ENCODE data around the gene INSR.

Gene INSR

GRCh38 chr19:7098701-7099596 is 195.3 kb downstream of the INSR start:
- peak; percentile 97 for DNase-seq (ENCODE audit: low read depth, low spot score)

- no peak for DNase-seq (ENCODE audit: low read depth, low spot score)
Measured at GRCh38 chr19:7098096-7098495, 196.1 kb downstream of the INSR start.

- DNase-seq (ENCODE audit: low read depth, low spot score) = no peak
Measured at GRCh38 chr19:7088999-7089398, 205.2 kb downstream of the INSR start.

- DNase-seq (ENCODE audit: low read depth, low spot score) = peak; percentile 17
Measured at GRCh38 chr19:7083076-7083956, 210.9 kb downstream of the INSR start.

GRCh38 chr19:7078008-7078407 is 216.2 kb downstream of the INSR start:
- no peak for DNase-seq (ENCODE audit: low read depth, low spot score)

- no peak for DNase-seq (ENCODE audit: low read depth, low spot score)
Measured at GRCh38 chr19:7076151-7076550, 218.1 kb downstream of the INSR start.

GRCh38 chr19:7074705-7075282 is 219.4 kb downstream of the INSR start:
- no peak for DNase-seq (ENCODE audit: low read depth, low spot score)

GRCh38 chr19:7072541-7072940 is 221.7 kb downstream of the INSR start:
- no peak for DNase-seq (ENCODE audit: low read depth, low spot score)

- no peak for DNase-seq (ENCODE audit: low read depth, low spot score)
Measured at GRCh38 chr19:7069904-7070226, 224.3 kb downstream of the INSR start.

GRCh38 chr19:7069042-7069903 is 224.9 kb downstream of the INSR start, which contains the start of gene ZNF557:
Gene ZNF557, plus strand, starts transcription at chr19:7069703. Its CDS starts 5,372 bp downstream, at chr19:7075075.
- DNase-seq (ENCODE audit: low read depth, low spot score) = peak; percentile 99

- no peak for DNase-seq (ENCODE audit: low read depth, low spot score)
Measured at GRCh38 chr19:7068599-7068998, 225.6 kb downstream of the INSR start.

- peak; percentile 31 for DNase-seq (ENCODE audit: low read depth, low spot score)
Measured at GRCh38 chr19:7067716-7068115, 226.5 kb downstream of the INSR start.

- peak; percentile 19 for DNase-seq (ENCODE audit: low read depth, low spot score)
Measured at GRCh38 chr19:7067122-7067521, 227.1 kb downstream of the INSR start.

GRCh38 chr19:7063764-7064418 is 230.3 kb downstream of the INSR start:
- no peak for DNase-seq (ENCODE audit: low read depth, low spot score)

GRCh38 chr19:7063339-7063738 is 230.9 kb downstream of the INSR start:
- DNase-seq (ENCODE audit: low read depth, low spot score) = no peak

Data from astrocyte of the hippocampus (primary cell).